ENCODE measurements around the gene JMJD4. TPM values are rescaled to one million over a fixed set of nuclear protein-coding genes. Genes with fewer than 3 reads are reported as not detected.

Gene JMJD4
- polyA plus RNA-seq, 1 experiment = 20.5 TPM

DNA sequence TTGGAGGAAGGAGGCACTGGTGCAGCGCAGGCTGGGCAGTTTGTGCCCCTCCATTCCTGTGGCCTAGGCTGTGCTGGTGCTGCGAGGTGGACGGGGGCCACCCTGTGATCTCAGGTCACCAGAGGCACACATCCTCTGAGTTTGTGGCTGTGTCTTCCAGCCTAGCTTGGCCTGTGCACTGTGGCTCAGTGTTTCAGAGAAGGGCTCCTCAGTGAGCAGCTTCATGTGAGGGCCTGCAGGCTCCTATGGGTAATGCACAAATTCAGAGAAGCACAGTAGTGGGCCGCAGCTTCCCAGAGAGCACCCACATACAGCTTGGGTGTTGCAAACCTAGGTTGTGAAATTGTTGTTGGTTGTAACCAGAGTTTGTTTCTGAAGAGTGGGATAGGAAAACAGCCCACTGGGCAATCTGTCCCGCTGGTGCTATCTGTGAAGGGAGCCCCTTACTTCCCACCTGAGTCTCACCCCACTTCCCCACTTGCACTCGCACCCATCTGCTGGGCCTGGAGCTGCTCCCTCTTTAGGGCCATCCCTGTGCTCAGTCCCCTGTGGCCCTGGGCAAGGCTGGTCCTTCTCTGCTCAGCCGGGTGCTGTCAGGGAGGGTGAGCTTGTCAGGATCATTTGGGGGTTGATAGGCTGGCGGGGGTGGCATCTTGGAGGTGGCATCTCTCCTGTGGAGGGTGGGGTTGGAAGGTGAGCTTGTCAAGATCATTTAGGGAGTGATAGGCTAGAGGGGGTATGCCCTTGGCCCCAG is 30.3 kb upstream of the JMJD4 start:
- CTCF ChIA-PET = interaction anchor here (1.0 to 6.7 kb wide), 6 partner anchors 10 to 284 kb away, joined by 3 to 71 read pairs (median 8); partner anchors contain the start of gene WNT9A
- Histone ChIP-seq H3K36me3 (ENCODE audit: control insufficient read depth, insufficient read depth, low read length) (peaks cover 10% of the 10 kb centered on the region), H3K27me3 (ENCODE audit: control insufficient read depth, insufficient read depth, low read length) (no peaks in the 10 kb centered on the region), H3K4me3 (ENCODE audit: low read depth, low read length) (no peak overlapping the region)
- TF ChIP-seq, protein P1, sequence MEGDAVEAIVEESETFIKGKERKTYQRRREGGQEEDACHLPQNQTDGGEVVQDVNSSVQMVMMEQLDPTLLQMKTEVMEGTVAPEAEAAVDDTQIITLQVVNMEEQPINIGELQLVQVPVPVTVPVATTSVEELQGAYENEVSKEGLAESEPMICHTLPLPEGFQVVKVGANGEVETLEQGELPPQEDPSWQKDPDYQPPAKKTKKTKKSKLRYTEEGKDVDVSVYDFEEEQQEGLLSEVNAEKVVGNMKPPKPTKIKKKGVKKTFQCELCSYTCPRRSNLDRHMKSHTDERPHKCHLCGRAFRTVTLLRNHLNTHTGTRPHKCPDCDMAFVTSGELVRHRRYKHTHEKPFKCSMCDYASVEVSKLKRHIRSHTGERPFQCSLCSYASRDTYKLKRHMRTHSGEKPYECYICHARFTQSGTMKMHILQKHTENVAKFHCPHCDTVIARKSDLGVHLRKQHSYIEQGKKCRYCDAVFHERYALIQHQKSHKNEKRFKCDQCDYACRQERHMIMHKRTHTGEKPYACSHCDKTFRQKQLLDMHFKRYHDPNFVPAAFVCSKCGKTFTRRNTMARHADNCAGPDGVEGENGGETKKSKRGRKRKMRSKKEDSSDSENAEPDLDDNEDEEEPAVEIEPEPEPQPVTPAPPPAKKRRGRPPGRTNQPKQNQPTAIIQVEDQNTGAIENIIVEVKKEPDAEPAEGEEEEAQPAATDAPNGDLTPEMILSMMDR (IDR thresholded peaks at IDR 0.05; ENCODE audit: insufficient read depth, low read depth, low read length) = no peak
- DNase-seq (ENCODE audit: low read depth) = no peak
- POLR2A ChIA-PET = no interaction called here

DNA sequence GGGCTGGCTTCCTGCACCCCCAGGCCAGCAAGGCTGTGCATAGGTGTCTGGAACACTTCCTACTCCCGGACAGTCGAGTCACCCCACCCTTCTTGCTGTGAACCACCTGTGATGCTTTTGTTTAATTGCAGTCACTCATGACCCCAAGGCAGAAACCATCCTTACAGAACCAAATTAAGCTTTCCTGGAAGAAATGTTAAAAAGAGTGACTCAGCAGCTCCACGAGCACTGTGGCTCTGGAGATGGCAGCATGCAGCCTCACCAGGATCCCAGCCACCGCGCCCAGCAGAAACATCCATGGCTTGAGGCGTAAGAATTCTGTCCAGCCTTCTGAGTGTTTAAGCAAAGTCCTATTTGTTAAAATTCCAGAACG is 28.9 kb upstream of the JMJD4 start:
- Histone ChIP-seq H3K27me3 (ENCODE audit: control insufficient read depth, insufficient read depth, low read length) (no peaks in the 10 kb centered on the region), H3K36me3 (ENCODE audit: control insufficient read depth, insufficient read depth, low read length) (peaks cover 8% of the 10 kb centered on the region), H3K4me3 (ENCODE audit: low read depth, low read length) (no peak overlapping the region)
- DNase-seq (ENCODE audit: low read depth) = peak; percentile 16
- POLR2A ChIA-PET = no interaction called here
- CTCF ChIA-PET = interaction anchor here (0.9 to 6.7 kb wide), 10 partner anchors 10 to 320 kb away, joined by 3 to 71 read pairs (median 8); partner anchors contain the start of genes JMJD4, SNAP47 and WNT9A
- TF ChIP-seq, protein P1 (IDR thresholded peaks at IDR 0.05; ENCODE audit: insufficient read depth, low read depth, low read length) = no peak

DNA sequence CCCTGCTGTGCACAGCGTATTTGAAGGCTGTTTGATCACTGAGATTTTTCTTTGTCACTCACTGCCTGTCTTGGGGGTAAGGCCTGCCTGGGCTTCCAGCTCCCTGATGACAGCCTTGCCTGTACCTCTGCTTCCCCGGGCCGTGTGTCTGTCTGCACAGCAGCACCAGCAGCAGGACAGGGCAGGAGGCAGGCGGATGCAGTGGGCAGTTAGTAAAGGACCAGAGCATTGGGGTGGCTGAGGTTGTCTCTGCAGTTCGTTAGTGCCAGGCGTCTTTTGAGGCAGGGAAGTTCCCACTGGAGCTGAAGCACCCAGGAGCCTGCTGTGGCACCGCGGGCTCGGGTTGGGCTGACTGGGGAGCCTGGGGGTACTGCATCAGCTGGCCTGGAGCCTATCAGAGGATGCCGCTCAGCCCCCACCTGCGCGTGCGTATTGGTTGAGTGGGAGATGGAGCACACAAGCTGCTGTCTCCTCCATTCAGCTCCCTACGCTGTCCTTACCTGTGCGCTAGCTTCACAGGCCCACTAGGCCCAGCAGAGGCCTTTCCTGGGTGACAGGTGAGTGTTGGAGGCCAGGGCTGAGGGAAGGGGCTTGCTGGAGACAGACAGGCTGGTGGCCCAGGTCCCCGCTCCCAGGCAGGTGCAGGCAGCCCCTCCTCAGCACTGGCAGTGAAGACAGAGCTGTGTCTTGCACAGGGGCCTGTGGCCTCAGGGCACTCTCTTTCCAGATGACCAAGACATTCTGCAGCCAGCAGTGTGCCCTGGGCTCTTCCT is 28.3 kb upstream of the JMJD4 start:
- ChIA-PET CTCF (interaction anchor here (0.8 to 6.7 kb wide), 18 partner anchors 10 to 367 kb away, joined by 3 to 71 read pairs (median 4); partner anchors contain the start of genes JMJD4, SNAP47 and WNT9A), POLR2A (no interaction called here)
- no peak for DNase-seq (ENCODE audit: low read depth)
- H3K27me3 ChIP-seq (ENCODE audit: control insufficient read depth, insufficient read depth, low read length) = no peaks in the 10 kb centered on the region
- TF ChIP-seq, protein P1 (IDR thresholded peaks at IDR 0.05; ENCODE audit: insufficient read depth, low read depth, low read length) = no peak
- H3K4me3 ChIP-seq (ENCODE audit: low read depth, low read length) = no peak overlapping the region
- peaks cover 8% of the 10 kb centered on the region for H3K36me3 ChIP-seq (ENCODE audit: control insufficient read depth, insufficient read depth, low read length)

DNA sequence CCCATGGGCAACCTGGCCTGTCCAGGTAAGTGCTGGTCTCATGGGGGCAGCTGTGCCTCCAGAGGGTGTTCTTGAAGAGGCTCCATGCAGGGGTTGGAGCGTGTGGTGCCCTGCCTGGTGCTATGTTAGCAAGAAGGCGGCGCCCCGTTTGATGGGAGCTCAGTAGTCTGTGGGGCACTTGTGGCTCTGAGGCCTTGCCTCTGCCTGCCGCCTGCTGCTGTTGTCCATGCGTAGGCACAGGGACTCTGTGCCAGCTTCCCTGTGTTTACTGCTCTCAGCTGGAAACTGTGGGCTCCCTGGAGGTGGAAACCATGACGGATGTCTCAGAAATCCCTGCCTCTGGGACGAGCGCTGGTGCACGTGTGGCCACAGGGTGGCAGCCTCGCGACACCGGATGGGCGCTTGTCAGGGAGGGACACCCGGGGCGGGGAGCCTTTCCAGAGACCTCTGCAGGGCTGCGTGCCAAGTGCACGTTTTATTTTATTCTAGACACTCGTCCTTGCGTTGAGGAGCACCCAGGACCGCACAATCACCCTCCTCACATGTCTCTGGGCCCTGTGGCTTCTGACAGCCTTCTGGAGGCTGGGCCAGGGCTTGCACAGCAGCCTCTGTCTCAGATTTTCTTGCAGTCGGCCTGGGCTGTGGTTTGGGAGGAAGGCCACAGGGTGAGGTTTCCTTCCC is 27.3 kb upstream of the JMJD4 start:
- DNase-seq (ENCODE audit: low read depth) = peak; percentile 9
- Histone ChIP-seq H3K4me3 (ENCODE audit: low read depth, low read length) (no peak overlapping the region), H3K36me3 (ENCODE audit: control insufficient read depth, insufficient read depth, low read length) (peaks cover 5% of the 10 kb centered on the region), H3K27me3 (ENCODE audit: control insufficient read depth, insufficient read depth, low read length) (no peaks in the 10 kb centered on the region)
- ChIA-PET POLR2A (no interaction called here), CTCF (interaction anchor here (0.6 to 6.7 kb wide), 23 partner anchors 11 to 368 kb away, joined by 3 to 71 read pairs (median 4); partner anchors contain the start of gene WNT9A)
- TF ChIP-seq, protein P1 (IDR thresholded peaks at IDR 0.05; ENCODE audit: insufficient read depth, low read depth, low read length) = peak; percentile 91

Measured in BJ (cell line).